ENCODE data around the gene SNX8. TPM values are rescaled to one million over a fixed set of nuclear protein-coding genes. Genes with fewer than 3 reads are reported as not detected.
A peak's percentile ranks its signal among the peaks of the same experiment; 100 is the strongest.

The SNX8 gene
- total RNA-seq, 2 donors from 2014 or later: 53.0 to 53.2 TPM

DNA sequence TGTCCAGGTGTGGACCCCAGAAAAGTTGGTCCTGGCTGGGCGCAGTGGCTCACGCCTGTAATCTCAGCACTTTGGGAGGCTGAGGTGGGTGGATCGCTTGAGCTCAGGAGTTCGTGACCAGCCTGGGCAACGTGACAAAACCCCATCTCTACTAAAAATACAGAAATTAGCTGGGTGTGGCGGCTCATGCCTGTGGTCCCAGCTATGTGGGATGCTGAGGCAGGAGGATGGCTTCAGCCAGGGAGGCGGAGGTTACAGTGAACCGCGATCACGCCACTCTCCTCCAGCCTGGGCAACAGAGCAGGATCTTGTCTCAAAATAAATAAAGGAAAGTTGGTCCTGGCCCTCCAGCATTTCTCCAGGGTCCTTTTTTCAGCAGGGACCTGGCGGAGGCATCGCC, 70.8 kb downstream of the SNX8 start:
- no peak overlapping the region for H3K9ac ChIP-seq (ENCODE audit: extremely low read depth, low read length, poor library complexity, severe bottlenecking)
- Mint-ChIP-seq H3K36me3 (ENCODE audit: low read depth) (peaks cover 26% of the 10 kb centered on the region), H3K27me3 (ENCODE audit: insufficient read depth) (no peaks in the 10 kb centered on the region), H3K4me3 (peak overlapping the region; percentile 91), H3K4me1 (peaks cover 8% of the 10 kb centered on the region), H3K27ac (no peak overlapping the region), H3K9me3 (no peaks in the 10 kb centered on the region)
- H3K27me3 ChIP-seq (ENCODE audit: control insufficient read depth, insufficient read depth, low read length, poor library complexity, severe bottlenecking): no peaks in the 10 kb centered on the region
- peak overlapping the region; percentile 95 for H3K4me3 ChIP-seq (ENCODE audit: low read length)
- H3K36me3 ChIP-seq (ENCODE audit: control insufficient read depth, insufficient read depth, low read length): peaks cover 17% of the 10 kb centered on the region
- no peak for DNase-seq
- no peak overlapping the region for H3K27ac ChIP-seq (ENCODE audit: low read depth, low read length)
- H3K4me1 ChIP-seq (ENCODE audit: control insufficient read depth, insufficient read depth, low read length): no peaks in the 10 kb centered on the region
- TF ChIP-seq, protein P1, sequence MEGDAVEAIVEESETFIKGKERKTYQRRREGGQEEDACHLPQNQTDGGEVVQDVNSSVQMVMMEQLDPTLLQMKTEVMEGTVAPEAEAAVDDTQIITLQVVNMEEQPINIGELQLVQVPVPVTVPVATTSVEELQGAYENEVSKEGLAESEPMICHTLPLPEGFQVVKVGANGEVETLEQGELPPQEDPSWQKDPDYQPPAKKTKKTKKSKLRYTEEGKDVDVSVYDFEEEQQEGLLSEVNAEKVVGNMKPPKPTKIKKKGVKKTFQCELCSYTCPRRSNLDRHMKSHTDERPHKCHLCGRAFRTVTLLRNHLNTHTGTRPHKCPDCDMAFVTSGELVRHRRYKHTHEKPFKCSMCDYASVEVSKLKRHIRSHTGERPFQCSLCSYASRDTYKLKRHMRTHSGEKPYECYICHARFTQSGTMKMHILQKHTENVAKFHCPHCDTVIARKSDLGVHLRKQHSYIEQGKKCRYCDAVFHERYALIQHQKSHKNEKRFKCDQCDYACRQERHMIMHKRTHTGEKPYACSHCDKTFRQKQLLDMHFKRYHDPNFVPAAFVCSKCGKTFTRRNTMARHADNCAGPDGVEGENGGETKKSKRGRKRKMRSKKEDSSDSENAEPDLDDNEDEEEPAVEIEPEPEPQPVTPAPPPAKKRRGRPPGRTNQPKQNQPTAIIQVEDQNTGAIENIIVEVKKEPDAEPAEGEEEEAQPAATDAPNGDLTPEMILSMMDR (conservative IDR thresholded peaks at IDR 0.05): no peak
- 85 to 89% methylated on average over 11 to 12 of the region's 12 CpGs for WGBS, 2 experiments (ENCODE audit: insufficient coverage in 1 of 2, insufficient read length in 1 of 2)
- no peaks in the 10 kb centered on the region for H3K9me3 ChIP-seq (ENCODE audit: control insufficient read depth, low read length)

DNA sequence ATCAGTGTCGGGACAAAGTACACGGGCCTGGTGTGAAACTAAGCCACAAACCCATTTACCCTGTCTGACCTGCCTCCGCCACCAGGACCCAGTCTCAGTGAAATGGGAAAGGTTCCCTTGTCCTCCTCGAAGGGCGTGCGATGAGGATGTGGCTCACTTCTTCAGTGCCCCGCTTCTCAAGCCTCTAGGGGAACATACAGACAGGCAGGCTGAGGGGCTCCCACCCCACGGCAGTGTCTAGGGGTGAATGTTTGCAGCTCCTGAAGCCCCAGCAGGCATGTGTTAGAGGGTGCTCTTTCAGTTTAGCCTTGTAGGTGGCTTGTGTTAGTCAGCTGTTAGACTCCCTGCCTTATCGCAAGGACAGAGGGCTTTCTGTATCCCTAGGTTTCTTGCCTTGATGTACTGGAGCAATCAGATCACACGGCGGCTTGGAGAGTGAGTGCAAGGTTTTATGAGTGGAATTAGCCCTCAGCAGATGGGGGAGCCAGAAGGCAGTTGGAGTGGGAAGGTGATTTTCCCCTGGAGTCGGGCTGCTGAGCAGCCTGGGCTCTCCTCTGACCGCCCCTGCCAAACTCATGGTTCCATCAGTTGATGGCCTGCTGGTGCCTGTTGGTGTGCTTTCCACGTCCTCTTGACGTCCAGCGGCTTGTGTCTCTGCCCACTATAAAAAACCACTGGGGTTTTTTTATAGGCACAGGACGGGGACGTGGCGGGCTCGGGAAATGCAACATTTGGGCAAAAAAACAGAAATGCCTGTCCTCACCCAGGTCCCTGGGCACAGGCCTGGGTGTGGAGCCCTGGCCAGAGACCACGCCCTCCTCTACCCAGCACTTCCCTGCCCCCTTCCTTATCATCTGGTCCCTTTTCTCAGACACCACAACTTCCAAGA, 71.5 kb downstream of the SNX8 start:
- H3K9me3 ChIP-seq (ENCODE audit: control insufficient read depth, low read length): no peaks in the 10 kb centered on the region
- Mint-ChIP-seq H3K4me1 (peaks cover 8% of the 10 kb centered on the region), H3K27ac (peak overlapping the region; percentile 96), H3K36me3 (ENCODE audit: low read depth) (peaks cover 28% of the 10 kb centered on the region), H3K27me3 (ENCODE audit: insufficient read depth) (no peaks in the 10 kb centered on the region), H3K4me3 (peak overlapping the region; percentile 91), H3K9me3 (no peaks in the 10 kb centered on the region)
- H3K4me3 ChIP-seq (ENCODE audit: low read length): peak overlapping the region; percentile 95
- no peaks in the 10 kb centered on the region for H3K4me1 ChIP-seq (ENCODE audit: control insufficient read depth, insufficient read depth, low read length)
- whole genome bisulfite sequencing, 2 experiments (ENCODE audit: insufficient coverage in 1 of 2, insufficient read length in 1 of 2): 14 to 16% methylated on average over 17 to 21 of the region's 21 CpGs
- peak; percentile 83 for DNase-seq
- H3K9ac ChIP-seq (ENCODE audit: extremely low read depth, low read length, poor library complexity, severe bottlenecking): peak overlapping the region; percentile 74
- H3K27me3 ChIP-seq (ENCODE audit: control insufficient read depth, insufficient read depth, low read length, poor library complexity, severe bottlenecking): no peaks in the 10 kb centered on the region
- no peak overlapping the region for H3K27ac ChIP-seq (ENCODE audit: low read depth, low read length)
- TF ChIP-seq, protein P1 (conservative IDR thresholded peaks at IDR 0.05): peak; percentile 44
- peaks cover 24% of the 10 kb centered on the region for H3K36me3 ChIP-seq (ENCODE audit: control insufficient read depth, insufficient read depth, low read length)

DNA sequence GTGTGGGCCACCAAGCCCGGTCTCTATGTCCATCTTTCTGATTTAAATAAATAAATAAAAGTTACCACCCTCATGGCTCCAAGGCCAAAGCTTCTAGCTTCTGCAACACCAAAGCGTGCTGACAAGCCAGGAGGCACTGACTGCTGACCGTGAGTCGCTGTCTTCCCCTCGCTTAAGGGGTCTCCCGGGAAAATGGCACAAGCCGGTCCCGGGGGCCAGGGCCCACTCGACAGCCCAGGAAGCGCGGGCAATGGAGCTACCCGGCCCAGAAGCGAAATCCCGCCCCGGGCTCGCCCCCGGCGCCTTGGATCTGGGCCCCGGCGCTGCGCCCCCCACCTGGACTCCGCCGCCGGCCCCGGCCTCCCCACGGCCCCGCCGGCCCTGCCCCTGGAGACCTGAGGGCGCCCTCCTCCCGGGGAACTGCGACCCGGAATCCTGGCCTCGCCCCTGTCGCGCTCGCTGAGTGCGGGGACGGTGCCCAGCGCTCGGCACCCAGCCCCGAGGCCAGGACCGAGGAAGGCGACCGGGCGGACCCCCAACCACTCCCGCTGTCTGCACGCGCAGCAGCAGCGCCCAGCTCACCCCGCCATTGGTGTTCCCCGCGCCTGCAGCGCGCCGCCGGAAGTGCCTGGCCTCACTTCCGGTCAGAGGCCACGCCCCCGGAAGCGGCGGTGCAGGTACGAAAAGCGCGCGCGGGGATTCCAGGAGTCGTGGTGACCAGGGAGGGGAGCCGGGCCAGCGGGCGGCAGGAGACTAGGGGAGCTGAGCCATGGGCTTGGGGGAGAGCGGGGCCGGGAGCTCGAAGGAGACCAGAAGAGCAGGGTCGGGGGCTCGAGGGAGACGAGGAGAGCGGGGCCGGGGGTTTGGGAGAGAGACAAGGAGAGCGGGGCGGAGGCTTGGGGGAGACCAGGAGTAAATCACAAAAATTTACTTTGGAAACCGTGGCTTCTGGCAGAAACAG, 72.4 kb downstream of the SNX8 start, which contains the start of the genes MRM2 and NUDT1:
Gene MRM2, minus strand, starts transcription at position 626 of the 961 bp plus-strand sequence. Its CDS starts 36 bp downstream, at position 590.
Gene NUDT1, plus strand, starts transcription at position 647 of the 961 bp plus-strand sequence. CDS start 2,349 bp downstream, outside the sequence.
- H3K36me3 ChIP-seq (ENCODE audit: control insufficient read depth, insufficient read depth, low read length): peaks cover 32% of the 10 kb centered on the region
- H3K36me3 Mint-ChIP-seq (ENCODE audit: low read depth): peaks cover 36% of the 10 kb centered on the region
- WGBS, 2 experiments (ENCODE audit: insufficient coverage in 1 of 2, insufficient read length in 1 of 2): 0% methylated on average over 54 to 81 of the region's 81 CpGs
- H3K9me3 Mint-ChIP-seq: no peaks in the 10 kb centered on the region
- no peaks in the 10 kb centered on the region for H3K27me3 Mint-ChIP-seq (ENCODE audit: insufficient read depth)
- no peak within 1 kb of the TSS for H3K27ac ChIP-seq (ENCODE audit: low read depth, low read length)
- peak within 1 kb of the TSS; percentile 96 for H3K27ac Mint-ChIP-seq
- peak within 1 kb of the TSS; percentile 74 for H3K9ac ChIP-seq (ENCODE audit: extremely low read depth, low read length, poor library complexity, severe bottlenecking)
- peak; percentile 95 for DNase-seq
- TF ChIP-seq, protein P1 (conservative IDR thresholded peaks at IDR 0.05): no peak
- no peaks in the 10 kb centered on the region for H3K9me3 ChIP-seq (ENCODE audit: control insufficient read depth, low read length)
- peak within 1 kb of the TSS; percentile 95 for H3K4me3 ChIP-seq (ENCODE audit: low read length)
- H3K4me1 ChIP-seq (ENCODE audit: control insufficient read depth, insufficient read depth, low read length): no peaks in the 10 kb centered on the region
- peak within 1 kb of the TSS; percentile 91 for H3K4me3 Mint-ChIP-seq
- peaks cover 8% of the 10 kb centered on the region for H3K4me1 Mint-ChIP-seq
- H3K27me3 ChIP-seq (ENCODE audit: control insufficient read depth, insufficient read depth, low read length, poor library complexity, severe bottlenecking): no peaks in the 10 kb centered on the region

All from endodermal cell (in vitro differentiated cells).